ENCODE measurements around the gene NHS.
"Not testable (repeated sequence)": the region's sequence is repeated elsewhere in the genome, so short reads cannot be mapped to it uniquely, and the experiment has no call there.

Gene NHS

GRCh38 chrX:17405225-17405969, 30.4 kb downstream of the NHS start:
- no peak for DNase-seq (ENCODE audit: low spot score)

GRCh38 chrX:17409566-17410290, 34.7 kb downstream of the NHS start:
- DNase-seq (ENCODE audit: low spot score): no peak

- DNase-seq (ENCODE audit: low spot score): no peak
Measured at GRCh38 chrX:17410651-17411050, 35.7 kb downstream of the NHS start.

- no peak for DNase-seq (ENCODE audit: low spot score)
Measured at GRCh38 chrX:17411205-17411604, 36.2 kb downstream of the NHS start.

- no peak for DNase-seq (ENCODE audit: low spot score)
Measured at GRCh38 chrX:17412692-17413091, 37.7 kb downstream of the NHS start.

GRCh38 chrX:17413228-17413627, 38.2 kb downstream of the NHS start:
- no peak for DNase-seq (ENCODE audit: low spot score)

- DNase-seq (ENCODE audit: low spot score): no peak
Measured at GRCh38 chrX:17414027-17414658, 39.1 kb downstream of the NHS start.

GRCh38 chrX:17414839-17415238, 39.8 kb downstream of the NHS start:
- no peak for DNase-seq (ENCODE audit: low spot score)

GRCh38 chrX:17415242-17415810, 40.3 kb downstream of the NHS start:
- DNase-seq (ENCODE audit: low spot score): no peak

- no peak for DNase-seq (ENCODE audit: low spot score)
Measured at GRCh38 chrX:17417372-17417771, 42.4 kb downstream of the NHS start.

- no peak for DNase-seq (ENCODE audit: low spot score)
Measured at GRCh38 chrX:17425136-17425535, 50.1 kb downstream of the NHS start.

GRCh38 chrX:17425551-17425950, 50.6 kb downstream of the NHS start:
- no peak for DNase-seq (ENCODE audit: low spot score)

GRCh38 chrX:17431171-17431570, 56.2 kb downstream of the NHS start:
- no peak for DNase-seq (ENCODE audit: low spot score)

- no peak for DNase-seq (ENCODE audit: low spot score)
Measured at GRCh38 chrX:17432158-17432557, 57.2 kb downstream of the NHS start.

GRCh38 chrX:17433965-17434364, 59.0 kb downstream of the NHS start:
- DNase-seq (ENCODE audit: low spot score): no peak

- DNase-seq (ENCODE audit: low spot score): no peak
Measured at GRCh38 chrX:17435476-17435875, 60.5 kb downstream of the NHS start.

GRCh38 chrX:17438221-17438620, 63.2 kb downstream of the NHS start:
- DNase-seq (ENCODE audit: low spot score): no peak

GRCh38 chrX:17440258-17440657, 65.3 kb downstream of the NHS start:
- no peak for DNase-seq (ENCODE audit: low spot score)

- no peak for DNase-seq (ENCODE audit: low spot score)
Measured at GRCh38 chrX:17440836-17441235, 65.8 kb downstream of the NHS start.

- no peak for DNase-seq (ENCODE audit: low spot score)
Measured at GRCh38 chrX:17441965-17442364, 67.0 kb downstream of the NHS start.

- no peak for DNase-seq (ENCODE audit: low spot score)
Measured at GRCh38 chrX:17442898-17443297, 67.9 kb downstream of the NHS start.

- no peak for DNase-seq (ENCODE audit: low spot score)
Measured at GRCh38 chrX:17443556-17443955, 68.6 kb downstream of the NHS start.

GRCh38 chrX:17446269-17446668, 71.3 kb downstream of the NHS start:
- DNase-seq (ENCODE audit: low spot score): not testable (repeated sequence)

All from D341Med (cell line).